Measurements from ENCODE around the gene LDAF1.

The LDAF1 gene

GRCh38 chr16:21197621-21198020, 39.1 kb downstream of the LDAF1 start:
- no peak for DNase-seq

GRCh38 chr16:21199607-21200218, 41.2 kb downstream of the LDAF1 start:
- DNase-seq = no peak

- DNase-seq = no peak
Measured at GRCh38 chr16:21203155-21203797, 44.8 kb downstream of the LDAF1 start.

GRCh38 chr16:21205303-21205702, 46.8 kb downstream of the LDAF1 start:
- DNase-seq = no peak

GRCh38 chr16:21206550-21206949, 48.1 kb downstream of the LDAF1 start:
- no peak for DNase-seq

GRCh38 chr16:21208446-21209230, 50.2 kb downstream of the LDAF1 start:
- no peak for DNase-seq

- DNase-seq = no peak
Measured at GRCh38 chr16:21211486-21211885, 53.0 kb downstream of the LDAF1 start, which contains the start of gene ZP2. TSS of gene ZP2 (minus strand) at chr16:21211574. CDS start at chr16:21211547, 27 bp downstream.

GRCh38 chr16:21214086-21214485, 55.6 kb downstream of the LDAF1 start:
- DNase-seq = no peak

GRCh38 chr16:21217121-21217520, 58.6 kb downstream of the LDAF1 start:
- DNase-seq = no peak

GRCh38 chr16:21218153-21218552, 59.7 kb downstream of the LDAF1 start:
- DNase-seq = no peak

- no peak for DNase-seq
Measured at GRCh38 chr16:21219551-21219950, 61.1 kb downstream of the LDAF1 start.

GRCh38 chr16:21222495-21223337, 64.2 kb downstream of the LDAF1 start:
- DNase-seq = no peak

- no peak for DNase-seq
Measured at GRCh38 chr16:21223787-21224186, 65.3 kb downstream of the LDAF1 start.

GRCh38 chr16:21224800-21225199, 66.3 kb downstream of the LDAF1 start:
- no peak for DNase-seq

- no peak for DNase-seq
Measured at GRCh38 chr16:21226749-21227148, 68.3 kb downstream of the LDAF1 start.

- no peak for DNase-seq
Measured at GRCh38 chr16:21227866-21228265, 69.4 kb downstream of the LDAF1 start.

GRCh38 chr16:21228361-21228872, 69.9 kb downstream of the LDAF1 start:
- no peak for DNase-seq
